RWPE1 (cell line): ENCODE results near the gene FAM227A.

Experiments used
- CTCF ChIA-PET: fragments of 350-600 bp; sonication (Branson Sonifier 250); formaldehyde crosslinking; extraction: SDS; loops from one replicate; lab custom pipeline; 2021; lab: Yijun Ruan, JAX
- POLR2A ChIA-PET: fragments of 400-600 bp; formaldehyde crosslinking; extraction: SDS; loops from one replicate; lab custom pipeline; 2020; ENCODE audit warnings: antibody characterized with exemption; ENCODE audit not compliant: low non-redundant PET; lab: Yijun Ruan, JAX
- DNase-seq: peaks from one replicate; pipeline ENCODE4 v3.0.0; 2012; ENCODE audit warnings: low spot score
- H3K27ac ChIP-seq: fragments of 450-650 bp; 2 replicates; pipeline ENCODE4 v1.5.1; 2017
- TF ChIP-seq, protein P1 (sequence below): fragments of 450-650 bp; conservative IDR thresholded peaks from 2 replicates; pipeline ENCODE4 v1.5.1; 2017; ENCODE audit warnings: low read depth, mild to moderate bottlenecking

The FAM227A gene

DNA sequence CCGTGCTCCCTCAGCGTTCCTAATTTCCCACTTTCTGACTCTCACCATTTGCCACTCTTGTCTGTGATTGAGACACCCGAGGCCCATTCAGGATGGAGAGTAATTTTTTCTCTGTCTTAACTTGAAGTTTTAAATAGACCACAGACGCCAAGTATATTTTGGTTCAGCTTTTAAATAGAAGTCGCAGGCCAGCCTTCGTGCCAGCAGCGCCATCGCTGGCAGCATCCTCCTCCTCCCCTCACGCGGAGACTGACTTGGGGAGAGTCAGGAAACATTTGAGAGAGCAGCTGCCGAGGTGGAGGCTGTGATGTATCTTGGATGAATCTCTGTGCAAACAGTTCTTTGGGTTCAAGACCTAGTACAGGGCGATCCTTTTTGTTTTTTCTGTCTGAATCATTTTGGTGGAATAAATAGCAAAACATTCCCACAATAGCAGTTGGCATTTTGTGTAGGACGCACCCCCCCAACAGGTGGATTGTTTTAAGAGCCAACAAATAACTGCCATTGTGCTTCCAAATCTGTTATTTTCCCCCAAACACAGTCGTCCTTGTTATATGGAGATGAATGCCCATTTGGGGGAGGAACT, 85.3 kb downstream of the FAM227A start:
- TF ChIP-seq, protein P1, sequence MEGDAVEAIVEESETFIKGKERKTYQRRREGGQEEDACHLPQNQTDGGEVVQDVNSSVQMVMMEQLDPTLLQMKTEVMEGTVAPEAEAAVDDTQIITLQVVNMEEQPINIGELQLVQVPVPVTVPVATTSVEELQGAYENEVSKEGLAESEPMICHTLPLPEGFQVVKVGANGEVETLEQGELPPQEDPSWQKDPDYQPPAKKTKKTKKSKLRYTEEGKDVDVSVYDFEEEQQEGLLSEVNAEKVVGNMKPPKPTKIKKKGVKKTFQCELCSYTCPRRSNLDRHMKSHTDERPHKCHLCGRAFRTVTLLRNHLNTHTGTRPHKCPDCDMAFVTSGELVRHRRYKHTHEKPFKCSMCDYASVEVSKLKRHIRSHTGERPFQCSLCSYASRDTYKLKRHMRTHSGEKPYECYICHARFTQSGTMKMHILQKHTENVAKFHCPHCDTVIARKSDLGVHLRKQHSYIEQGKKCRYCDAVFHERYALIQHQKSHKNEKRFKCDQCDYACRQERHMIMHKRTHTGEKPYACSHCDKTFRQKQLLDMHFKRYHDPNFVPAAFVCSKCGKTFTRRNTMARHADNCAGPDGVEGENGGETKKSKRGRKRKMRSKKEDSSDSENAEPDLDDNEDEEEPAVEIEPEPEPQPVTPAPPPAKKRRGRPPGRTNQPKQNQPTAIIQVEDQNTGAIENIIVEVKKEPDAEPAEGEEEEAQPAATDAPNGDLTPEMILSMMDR: no peak; the same call in 1 of the 2 replicates
- CTCF ChIA-PET: interaction anchor here (0.6 to 0.7 kb wide), 2 partner anchors 52 to 106 kb away, joined by 3 read pairs; no protein-coding TSS in a partner anchor
- H3K27ac ChIP-seq: peak overlapping the region; percentile 78
- POLR2A ChIA-PET: no interaction called here
- peak; percentile 3 for DNase-seq

DNA sequence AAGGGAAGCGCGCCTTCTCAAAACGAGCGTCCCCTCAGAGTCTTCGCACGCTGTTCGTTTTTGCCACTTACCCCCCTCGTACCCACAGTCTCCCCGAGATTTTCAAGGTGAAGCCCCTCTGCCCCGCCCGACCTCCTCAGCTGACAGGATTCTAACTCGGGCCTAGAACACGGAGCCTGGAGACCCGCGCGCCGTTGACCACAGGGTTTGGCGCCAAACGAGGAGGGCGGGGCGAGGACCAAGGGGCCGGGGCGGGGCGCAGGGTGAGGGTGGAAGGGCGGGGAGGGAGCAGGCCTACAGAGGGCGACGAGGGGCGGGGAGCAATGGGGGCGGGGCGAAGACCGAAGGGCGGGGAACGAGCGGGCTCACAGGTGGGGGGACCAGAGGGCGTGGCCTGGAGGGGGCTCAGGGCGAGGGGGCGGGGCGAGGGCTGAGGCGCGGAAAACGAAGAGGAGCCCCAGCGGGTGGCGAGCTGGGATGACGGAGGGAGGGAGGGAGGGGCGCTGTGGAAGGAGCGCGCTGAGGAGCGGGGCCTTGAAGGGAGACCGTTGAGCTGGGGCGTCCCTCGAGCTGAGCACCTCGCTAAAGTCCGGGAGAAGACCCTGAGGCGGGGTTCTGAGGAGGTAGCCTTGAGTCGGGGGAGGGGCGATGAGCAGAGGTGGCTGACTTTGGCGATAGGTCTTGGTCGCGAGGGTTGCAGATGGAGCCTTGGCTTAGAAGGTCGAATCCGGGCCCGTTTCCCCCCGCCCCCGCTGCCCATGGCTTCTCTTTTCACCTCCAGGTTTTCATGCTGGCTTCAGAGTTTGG, 86.0 kb downstream of the FAM227A start, which contains the start of gene DMC1:
Gene DMC1, minus strand, starts transcription at position 212 of the 807 bp plus-strand sequence. CDS start 1,927 bp downstream, outside the sequence.
- ChIA-PET CTCF (no interaction called here), POLR2A (no interaction called here)
- H3K27ac ChIP-seq: peak within 1 kb of the TSS; percentile 78
- peak; percentile 96 for DNase-seq
- TF ChIP-seq, protein P1: no peak

DNA sequence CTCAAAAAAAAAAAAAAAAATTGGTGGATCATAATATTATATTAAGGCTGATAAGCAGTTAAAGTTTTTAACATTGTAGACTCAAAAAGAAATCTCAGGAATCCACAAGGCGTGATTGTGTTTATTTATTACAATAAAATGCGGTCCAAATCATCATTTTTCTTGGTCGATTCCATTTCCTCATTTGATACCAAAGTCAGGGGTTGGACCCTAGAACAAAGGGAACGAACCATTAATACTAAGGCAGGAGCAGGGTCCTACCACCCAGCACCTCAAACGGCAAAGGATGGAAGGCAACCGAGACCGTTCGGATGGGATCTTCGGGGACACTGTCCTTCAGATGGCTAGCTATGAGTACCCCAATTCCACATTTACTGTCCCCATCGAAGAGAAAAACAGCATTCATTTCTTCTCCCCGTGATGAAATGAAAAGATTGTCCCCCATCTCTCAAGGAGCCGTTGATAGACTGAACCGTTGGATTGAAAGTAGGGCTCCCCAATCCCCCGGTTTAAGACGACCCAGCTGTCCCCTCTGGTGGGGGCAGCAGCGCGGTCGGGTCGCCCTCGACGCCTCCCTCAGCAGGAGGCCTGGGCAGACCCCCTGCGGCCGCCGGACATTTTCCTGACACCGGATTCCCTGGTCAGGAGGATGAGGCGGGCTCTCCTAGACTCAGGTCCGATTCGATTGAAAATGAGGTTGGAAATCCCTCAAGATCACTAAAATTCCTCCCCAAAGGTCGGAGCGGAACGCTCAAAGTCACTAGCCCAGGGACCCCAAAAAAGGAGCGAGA, 86.8 kb downstream of the FAM227A start:
- peak; percentile 5 for DNase-seq
- peak overlapping the region; percentile 78 for H3K27ac ChIP-seq
- ChIA-PET CTCF (no interaction called here), POLR2A (no interaction called here)
- TF ChIP-seq, protein P1: no peak

- TF ChIP-seq, protein P1: no peak
- H3K27ac ChIP-seq: no peak overlapping the region
- DNase-seq: no peak
- POLR2A ChIA-PET: no interaction called here
- CTCF ChIA-PET: no interaction called here
Observed at GRCh38 chr22:38567531-38568285, 88.5 kb downstream of the FAM227A start.

GRCh38 chr22:38566726-38567504, 89.3 kb downstream of the FAM227A start:
- no peak overlapping the region for H3K27ac ChIP-seq
- ChIA-PET CTCF (no interaction called here), POLR2A (no interaction called here)
- TF ChIP-seq, protein P1: no peak
- no peak for DNase-seq
